ENCODE data around the gene TMEM59L. TPM values are rescaled to one million over a fixed set of nuclear protein-coding genes. Genes with fewer than 3 reads are reported as not detected.

Gene TMEM59L
- total and polyA plus RNA-seq, 10 of the 15 experiments (the other 5 are each of a cell fraction or from before 2014, with no cell fraction given): 0.06 TPM; not detected in 9

- ATAC-seq (no peak), DNase-seq (ENCODE audit: low read depth, low spot score) (no peak), FAIRE-seq (no peak)
- Histone ChIP-seq H3K79me2 (ENCODE audit: control insufficient read depth, insufficient read depth, low read length) (no peaks in the 10 kb centered on the region), H4K20me1 (ENCODE audit: control insufficient read depth, insufficient read depth) (no peaks in the 10 kb centered on the region), H3K9ac (ENCODE audit: control insufficient read depth, insufficient read depth, low read length) (no peak overlapping the region), H3K4me2 (ENCODE audit: control insufficient read depth, insufficient read depth) (no peak overlapping the region), H3K4me3 (no peak overlapping the region), H2AFZ (ENCODE audit: control insufficient read depth, low read depth, low read length) (no peak overlapping the region), H3K4me1 (ENCODE audit: control insufficient read depth, insufficient read depth, low read length) (peaks cover 2% of the 10 kb centered on the region; the same call in 1 of the 2 replicates), H3K36me3 (ENCODE audit: control insufficient read depth in 2 of 2, insufficient read depth in 2 of 2, low read length in 1 of 2) (peaks cover 3 to 16% of the 10 kb centered on the region in 2 experiments; a peak in 3 of 4 replicates), H3K27me3 (replicated peaks in 1 of 2; ENCODE audit: control insufficient read depth in 2 of 2, insufficient read depth in 2 of 2, low read length in 1 of 2) (no peaks in the 10 kb centered on the region), H3K9me3 (replicated peaks; ENCODE audit: control insufficient read depth, insufficient read depth, low read length) (no peaks in the 10 kb centered on the region), H3K27ac (ENCODE audit: control insufficient read depth, insufficient read depth) (no peak overlapping the region)
- WGBS (ENCODE audit: insufficient coverage, insufficient replicate concordance, low lambda C conversion rate, missing lambda C conversion rate): 60% methylated on average over 7 of the region's 7 CpGs
- intact Hi-C loops (cut with micrococcal nuclease; ENCODE audit: unreplicated experiment): no loop called here
- in situ Hi-C loops (cut with MboI): no loop called here
- SMC1A ChIA-PET (ENCODE audit: uncharacterized antibody, unreplicated experiment): no interaction called here
- RAD21 ChIA-PET (ENCODE audit: unreplicated experiment): no interaction called here
- BruUV-seq (replicated peaks): no TSS peak
- CTCF ChIA-PET: interaction anchor here (1.3 to 1.6 kb wide), 3 partner anchors 9 to 18 kb away, joined by 3 to 6 read pairs (median 3); partner anchors contain the start of gene REX1BD
- POLR2A ChIA-PET: interaction anchor here (1.6 kb wide), 1 partner anchor 9 kb away, joined by 5 read pairs; the partner anchor contains the start of gene UBA52
- TF ChIP-seq NR2C1 (IDR thresholded peaks at IDR 0.05) (no peak), NFXL1 (IDR thresholded peaks at IDR 0.05; ENCODE audit: borderline replicate concordance) (no peak), POLR2AphosphoS2 (IDR thresholded peaks at IDR 0.05; ENCODE audit: low read depth, low read length) (no peak), REST (IDR thresholded peaks at IDR 0.05; ENCODE audit: low read depth, low read length) (no peak), PRDM15 (CRISPR knock-in tag; IDR thresholded peaks at IDR 0.05) (no peak), FOXK2 (IDR thresholded peaks at IDR 0.05) (no peak), YBX1 (IDR thresholded peaks at IDR 0.05) (no peak), SPI1 (IDR thresholded peaks at IDR 0.05; ENCODE audit: borderline replicate concordance, insufficient read depth, low read depth, low read length) (no peak), CUX1 (IDR thresholded peaks at IDR 0.05; ENCODE audit: insufficient replicate concordance, low read depth, low read length) (no peak), ASH2L (IDR thresholded peaks at IDR 0.05; ENCODE audit: borderline replicate concordance, low read depth) (no peak), BMI1 (IDR thresholded peaks at IDR 0.05; ENCODE audit: borderline replicate concordance) (no peak), FOXM1 (IDR thresholded peaks at IDR 0.05; ENCODE audit: low read depth, low read length) (no peak)
These were observed 32.4 kb upstream of the TMEM59L start for GRCh38 chr19:18580311-18580710.
